KMS-11 (cell line): ENCODE measurements around the gene RIMS3.

Source experiments
- H2AFZ ChIP-seq: fragments of 200-600 bp; sonication (generic); 2 replicates; pipeline ENCODE4 v1.6.1; 2016; ENCODE audit warnings: antibody characterized with exemption, mixed run types, low read depth
- H3K27ac ChIP-seq: fragments of 200-600 bp; sonication (generic); 2 replicates; pipeline ENCODE4 v1.6.1; 2016; ENCODE audit warnings: mild to moderate bottlenecking, mixed run types
- H3K27me3 ChIP-seq: fragments of 200-600 bp; sonication (generic); 2 replicates; pipeline ENCODE4 v1.6.1; 2017; ENCODE audit warnings: mild to moderate bottlenecking, low read depth, mixed run types, moderate library complexity; ENCODE audit not compliant: insufficient read depth
- H3K36me3 ChIP-seq: fragments of 200-600 bp; sonication (generic); 2 replicates; pipeline ENCODE4 v1.6.1; 2017; ENCODE audit warnings: mild to moderate bottlenecking, mixed run types; ENCODE audit not compliant: insufficient read depth
- H3K4me1 ChIP-seq: fragments of 200-600 bp; sonication (generic); 2 replicates; pipeline ENCODE4 v1.6.1; 2016; ENCODE audit warnings: mild to moderate bottlenecking, low read depth, mixed run types; ENCODE audit not compliant: poor library complexity, severe bottlenecking
- H3K4me2 ChIP-seq: fragments of 200-600 bp; sonication (generic); 2 replicates; pipeline ENCODE4 v1.7.0; 2016; ENCODE audit warnings: mild to moderate bottlenecking, mixed run types
- H3K4me3 ChIP-seq: fragments of 200-600 bp; sonication (generic); IDR thresholded peaks from 2 replicates; pipeline ENCODE4 v1.6.1; 2017; ENCODE audit warnings: low read depth, low read length, mixed read lengths; ENCODE audit not compliant: insufficient read depth
- H3K79me2 ChIP-seq: fragments of 200-600 bp; sonication (generic); 2 replicates; pipeline ENCODE4 v1.6.1; 2016; ENCODE audit warnings: low read depth, mixed run types; ENCODE audit not compliant: insufficient read depth
- H3K9ac ChIP-seq: fragments of 200-600 bp; sonication (generic); 2 replicates; pipeline ENCODE4 v1.6.1; 2016; ENCODE audit warnings: mild to moderate bottlenecking, mixed run types
- H4K20me1 ChIP-seq: fragments of 200-600 bp; sonication (generic); 2 replicates; pipeline ENCODE4 v1.6.1; 2016; ENCODE audit warnings: mild to moderate bottlenecking, mixed run types; ENCODE audit not compliant: insufficient read depth
- TF ChIP-seq, protein P1 (sequence below): fragments of 200-600 bp; sonication (generic); conservative IDR thresholded peaks from 2 replicates; pipeline ENCODE4 v1.6.1; 2017; ENCODE audit warnings: low read depth, mild to moderate bottlenecking, antibody characterized with exemption, low read length, moderate library complexity, mixed read lengths

The RIMS3 gene

DNA sequence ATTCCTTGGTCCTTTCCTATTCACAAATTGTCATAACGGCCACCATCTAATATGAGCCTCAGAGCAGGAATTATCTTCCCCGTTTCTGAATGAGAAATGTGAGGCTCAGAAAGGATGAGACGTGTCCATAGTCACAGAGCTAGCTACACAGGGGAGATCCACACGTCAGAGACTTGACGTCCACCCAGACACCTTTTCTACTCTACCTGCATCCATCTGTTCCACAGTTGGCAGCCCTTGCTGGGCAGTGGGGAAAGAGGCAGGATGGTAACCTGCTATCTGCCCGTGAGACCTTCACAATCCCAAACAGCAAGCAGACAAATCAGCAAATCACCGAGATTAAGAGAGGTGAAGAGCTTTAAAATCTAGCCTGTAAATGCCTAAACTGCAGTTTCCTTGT, 8.4 kb downstream of the RIMS3 start:
- no peaks in the 10 kb centered on the region for H3K36me3 ChIP-seq
- H3K4me2 ChIP-seq, result no peak overlapping the region
- no peaks in the 10 kb centered on the region for H4K20me1 ChIP-seq
- H3K4me1 ChIP-seq, result peaks cover 13% of the 10 kb centered on the region
- H3K9ac ChIP-seq, result no peak overlapping the region
- no peak overlapping the region for H2AFZ ChIP-seq
- no peaks in the 10 kb centered on the region for H3K27me3 ChIP-seq
- no peak overlapping the region for H3K27ac ChIP-seq
- H3K79me2 ChIP-seq, result peaks cover 12% of the 10 kb centered on the region; the same call in 1 of the 2 replicates
- TF ChIP-seq, protein P1, sequence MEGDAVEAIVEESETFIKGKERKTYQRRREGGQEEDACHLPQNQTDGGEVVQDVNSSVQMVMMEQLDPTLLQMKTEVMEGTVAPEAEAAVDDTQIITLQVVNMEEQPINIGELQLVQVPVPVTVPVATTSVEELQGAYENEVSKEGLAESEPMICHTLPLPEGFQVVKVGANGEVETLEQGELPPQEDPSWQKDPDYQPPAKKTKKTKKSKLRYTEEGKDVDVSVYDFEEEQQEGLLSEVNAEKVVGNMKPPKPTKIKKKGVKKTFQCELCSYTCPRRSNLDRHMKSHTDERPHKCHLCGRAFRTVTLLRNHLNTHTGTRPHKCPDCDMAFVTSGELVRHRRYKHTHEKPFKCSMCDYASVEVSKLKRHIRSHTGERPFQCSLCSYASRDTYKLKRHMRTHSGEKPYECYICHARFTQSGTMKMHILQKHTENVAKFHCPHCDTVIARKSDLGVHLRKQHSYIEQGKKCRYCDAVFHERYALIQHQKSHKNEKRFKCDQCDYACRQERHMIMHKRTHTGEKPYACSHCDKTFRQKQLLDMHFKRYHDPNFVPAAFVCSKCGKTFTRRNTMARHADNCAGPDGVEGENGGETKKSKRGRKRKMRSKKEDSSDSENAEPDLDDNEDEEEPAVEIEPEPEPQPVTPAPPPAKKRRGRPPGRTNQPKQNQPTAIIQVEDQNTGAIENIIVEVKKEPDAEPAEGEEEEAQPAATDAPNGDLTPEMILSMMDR, result no peak
- no peak overlapping the region for H3K4me3 ChIP-seq

DNA sequence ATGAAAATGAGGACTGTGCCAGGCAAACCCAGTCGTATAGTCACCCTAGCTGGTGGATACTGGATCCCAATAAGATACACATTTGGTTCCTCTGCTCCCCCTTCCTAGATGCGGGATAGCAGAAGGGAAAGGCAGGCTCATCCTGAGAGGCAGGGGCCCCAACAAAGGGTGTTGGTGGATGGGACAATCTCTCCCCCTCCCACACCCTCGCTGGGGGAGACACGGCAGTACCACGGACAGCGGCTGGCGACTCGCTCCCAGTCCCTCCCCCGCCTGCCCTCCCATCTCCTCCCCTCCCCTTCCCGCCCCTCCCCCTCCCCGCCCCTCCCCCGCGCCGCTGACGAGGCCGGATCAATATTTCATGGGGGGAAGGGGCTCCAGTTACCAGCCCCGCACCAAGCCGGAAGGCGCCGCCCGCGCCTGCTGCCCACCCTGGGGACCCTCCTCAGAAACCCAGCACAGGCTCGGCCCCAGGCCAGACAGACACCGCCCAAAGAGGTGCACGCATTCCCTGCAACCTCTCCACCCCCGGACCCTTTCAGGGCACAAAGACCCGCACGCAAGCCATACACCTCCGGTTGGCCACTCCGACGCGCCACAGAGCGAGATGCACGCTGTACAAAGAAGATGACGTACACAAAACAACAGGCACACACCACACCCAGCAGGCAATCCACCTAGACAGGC, 11.5 kb downstream of the RIMS3 start:
- H3K4me3 ChIP-seq, result no peak overlapping the region
- H3K4me1 ChIP-seq, result no peaks in the 10 kb centered on the region
- H3K27ac ChIP-seq, result no peak overlapping the region
- no peak overlapping the region for H3K9ac ChIP-seq
- H3K36me3 ChIP-seq, result no peaks in the 10 kb centered on the region
- no peaks in the 10 kb centered on the region for H3K27me3 ChIP-seq
- TF ChIP-seq, protein P1, result no peak
- H2AFZ ChIP-seq, result no peak overlapping the region
- H4K20me1 ChIP-seq, result no peaks in the 10 kb centered on the region
- H3K79me2 ChIP-seq, result no peaks in the 10 kb centered on the region
- H3K4me2 ChIP-seq, result no peak overlapping the region

DNA sequence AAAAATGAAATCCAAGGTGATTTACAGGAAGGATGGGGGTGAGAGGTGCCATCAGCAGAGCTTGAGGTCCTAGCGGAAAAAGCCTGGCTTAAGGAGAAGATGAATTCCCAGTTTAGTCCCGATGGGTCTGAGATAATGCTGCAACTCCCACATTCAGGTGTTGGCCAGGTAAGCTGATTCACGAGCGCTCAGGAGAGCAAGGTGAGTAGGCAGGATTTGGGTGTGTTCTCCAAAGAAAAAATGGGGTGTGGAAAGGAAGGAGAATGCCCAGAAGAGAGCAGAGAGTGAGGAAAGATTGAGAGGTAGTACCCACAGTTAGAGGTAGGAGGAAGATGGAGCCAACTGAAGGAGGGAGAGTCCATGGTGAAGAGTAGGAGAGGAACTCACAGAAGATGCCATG, 12.5 kb downstream of the RIMS3 start:
- H3K79me2 ChIP-seq, result no peaks in the 10 kb centered on the region
- H3K4me3 ChIP-seq, result no peak overlapping the region

GRCh38 chr1:40652468-40652867, 13.0 kb downstream of the RIMS3 start:
- no peaks in the 10 kb centered on the region for H3K27me3 ChIP-seq
- H3K4me3 ChIP-seq, result no peak overlapping the region
- H3K27ac ChIP-seq, result no peak overlapping the region
- TF ChIP-seq, protein P1, result no peak
- H2AFZ ChIP-seq, result no peak overlapping the region
- no peaks in the 10 kb centered on the region for H4K20me1 ChIP-seq
- H3K36me3 ChIP-seq, result no peaks in the 10 kb centered on the region
- H3K4me2 ChIP-seq, result no peak overlapping the region
- H3K9ac ChIP-seq, result no peak overlapping the region
- H3K79me2 ChIP-seq, result no peaks in the 10 kb centered on the region
- no peaks in the 10 kb centered on the region for H3K4me1 ChIP-seq

More for the DNA sequence above, 12.5 kb downstream of the RIMS3 start:
- Histone ChIP-seq H3K36me3 (no peaks in the 10 kb centered on the region), H3K27me3 (no peaks in the 10 kb centered on the region), H2AFZ (no peak overlapping the region), H3K9ac (no peak overlapping the region), H3K4me2 (no peak overlapping the region), H3K27ac (no peak overlapping the region), H4K20me1 (no peaks in the 10 kb centered on the region), H3K4me1 (no peaks in the 10 kb centered on the region)
- TF ChIP-seq, protein P1, result no peak
